IPS DF 6.9 (cell line): ENCODE measurements around the gene TMOD1.
A peak's percentile ranks its signal among the peaks of the same experiment; 100 is the strongest.
"Not testable (repeated sequence)": the region's sequence is repeated elsewhere in the genome, so short reads cannot be mapped to it uniquely, and the experiment has no call there.

ENCODE experiments used
- DNase-seq: peaks from one replicate; pipeline ENCODE4 v3.0.0-alpha.2; 2013; ENCODE audit warnings: low read depth, low spot score
- H3K27ac ChIP-seq: one replicate; pipeline ENCODE4 v1.5.1; 2013; ENCODE audit warnings: low read length, control low read depth
- H3K27me3 ChIP-seq: 2 replicates; pipeline ENCODE4 v1.6.1; 2013; ENCODE audit warnings: mild to moderate bottlenecking, low read length; ENCODE audit not compliant: control insufficient read depth, insufficient read depth
- H3K36me3 ChIP-seq: 2 replicates; pipeline ENCODE4 v1.6.1; 2013; ENCODE audit warnings: low read length; ENCODE audit not compliant: control insufficient read depth, insufficient read depth
- H3K4me1 ChIP-seq: 2 replicates; pipeline ENCODE4 v1.6.1; 2013; ENCODE audit warnings: low read length; ENCODE audit not compliant: control insufficient read depth, insufficient read depth
- H3K4me3 ChIP-seq: 2 replicates; pipeline ENCODE4 v1.5.1; 2013; ENCODE audit warnings: mild to moderate bottlenecking, low read length
- H3K9me3 ChIP-seq: 2 replicates; pipeline ENCODE4 v1.6.1; 2013; ENCODE audit warnings: low read length, inconsistent platforms; ENCODE audit not compliant: control insufficient read depth, insufficient read depth
- WGBS: extraction: QIAGEN DNeasy Blood & Tissue Kit; methylation state at CpG from one replicate; pipeline ENCODE4 v1.1.7; 2013; ENCODE audit warnings: mixed read lengths, missing lambda C conversion rate; ENCODE audit not compliant: insufficient read length, insufficient coverage; 5-methylcytosine and 5-hydroxymethylcytosine counted together

TMOD1 gene

DNA sequence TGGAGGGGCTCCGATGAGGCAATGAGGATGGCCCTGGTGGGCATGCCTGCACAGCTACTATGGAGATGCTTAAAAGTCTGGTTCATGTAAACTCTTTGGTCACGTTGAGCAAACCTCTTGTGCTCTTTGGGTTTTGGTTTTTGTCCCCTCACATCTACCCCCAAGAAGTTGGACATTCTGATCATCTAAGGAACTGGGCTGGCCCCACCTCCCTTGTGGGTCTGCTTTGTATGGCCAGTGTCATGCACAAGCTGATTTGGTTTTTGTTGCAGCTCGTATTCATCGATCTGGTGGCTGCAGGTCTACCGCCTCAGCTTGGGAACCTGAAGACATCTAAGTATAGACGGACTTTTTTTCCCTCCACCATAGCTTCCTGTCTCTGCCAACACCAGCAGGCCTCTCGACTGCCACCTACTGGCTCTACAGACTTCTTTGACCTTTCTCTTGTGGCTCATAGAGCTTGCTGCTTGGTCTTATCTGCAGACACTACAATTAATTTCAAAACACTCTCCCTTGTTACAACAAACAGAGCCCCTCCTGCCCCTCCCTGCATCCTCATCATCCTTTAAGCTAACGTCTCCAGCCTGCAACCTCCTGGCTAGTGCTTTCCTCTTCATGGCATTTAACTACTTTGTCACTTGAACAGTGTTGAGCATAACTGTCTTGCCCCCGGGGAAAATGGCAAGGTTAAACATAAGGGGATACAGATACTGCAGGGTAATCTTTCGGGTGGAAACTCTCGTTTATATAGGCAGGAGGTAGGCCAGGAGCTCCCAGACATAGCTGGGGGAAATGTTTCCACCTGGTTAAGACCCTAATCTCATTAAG lies 97.2 kb downstream of the TMOD1 start:
- no peaks in the 10 kb centered on the region for H3K27me3 ChIP-seq
- WGBS, result no CpG with 5 or more reads among the region's 11 CpGs
- no peak overlapping the region for H3K27ac ChIP-seq
- no peaks in the 10 kb centered on the region for H3K9me3 ChIP-seq
- peak; percentile 48 for DNase-seq
- H3K4me1 ChIP-seq, result peaks cover 2% of the 10 kb centered on the region; the same call in 1 of the 2 replicates
- no peak overlapping the region for H3K4me3 ChIP-seq
- peaks cover 21% of the 10 kb centered on the region for H3K36me3 ChIP-seq

DNA sequence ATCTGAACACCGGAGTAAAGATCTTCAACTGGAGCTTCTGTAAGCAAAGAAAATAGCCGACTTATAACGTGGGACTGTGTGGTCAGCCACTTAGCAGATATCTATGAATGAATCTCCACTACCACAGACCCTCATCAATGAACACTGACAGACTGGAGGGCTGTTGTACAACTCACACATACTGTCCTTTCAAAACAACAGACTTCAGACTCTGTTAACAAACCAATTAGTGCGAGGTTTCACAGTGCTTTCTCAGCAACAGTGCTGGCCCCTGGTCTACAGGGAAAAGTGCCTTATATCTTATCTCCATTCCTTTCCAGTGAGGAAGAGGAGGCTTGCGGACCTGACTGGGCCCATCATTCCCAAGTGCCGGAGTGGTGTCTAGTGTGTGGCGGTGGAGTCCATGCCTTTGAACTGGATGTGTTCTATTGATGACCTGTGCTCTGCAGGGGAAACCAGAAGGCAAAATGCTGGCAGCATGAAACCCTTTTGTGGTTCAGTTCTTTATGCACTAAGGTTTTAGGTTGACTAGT lies 97.9 kb downstream of the TMOD1 start:
- H3K27ac ChIP-seq, result no peak overlapping the region
- peaks cover 23% of the 10 kb centered on the region for H3K36me3 ChIP-seq
- H3K4me1 ChIP-seq, result peaks cover 2% of the 10 kb centered on the region; the same call in 1 of the 2 replicates
- no peak overlapping the region for H3K4me3 ChIP-seq
- DNase-seq, result no peak
- no peaks in the 10 kb centered on the region for H3K9me3 ChIP-seq
- no peaks in the 10 kb centered on the region for H3K27me3 ChIP-seq
- no CpG with 5 or more reads among the region's 7 CpGs for WGBS

DNA sequence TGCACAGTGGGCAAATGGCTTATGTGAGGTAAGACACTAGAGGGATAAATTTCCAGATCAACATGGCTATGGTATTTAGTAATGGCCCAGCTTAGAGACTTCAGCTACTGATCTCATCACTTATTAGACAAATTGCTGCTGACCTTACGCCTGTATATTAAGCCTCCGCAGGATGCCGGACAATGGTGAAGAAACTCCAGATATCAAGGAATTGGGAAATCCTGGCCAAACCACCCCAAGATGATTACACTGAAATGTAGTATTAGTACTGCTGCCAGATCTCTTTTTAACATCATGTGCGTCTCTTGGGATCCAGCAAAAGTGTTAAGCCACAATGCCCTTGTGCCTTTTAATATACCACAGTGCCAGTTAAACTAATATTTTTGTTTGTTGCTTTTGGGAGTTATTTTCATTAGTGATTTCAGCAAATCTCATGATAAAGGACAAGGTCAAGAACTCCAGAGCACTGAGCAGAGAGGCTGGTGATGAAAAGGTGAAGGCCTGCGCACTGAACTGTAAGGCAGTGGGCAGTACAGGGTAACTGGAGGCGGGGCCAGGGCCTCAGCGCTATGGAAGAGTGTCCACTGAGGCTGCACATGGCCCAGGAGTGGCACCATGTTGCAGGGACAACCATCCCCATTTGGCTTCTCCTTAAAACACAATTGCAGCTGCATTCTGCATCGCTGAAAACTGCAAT lies 99.2 kb downstream of the TMOD1 start:
- no CpG with 5 or more reads among the region's 8 CpGs for WGBS
- Histone ChIP-seq H3K4me3 (no peak overlapping the region), H3K9me3 (no peaks in the 10 kb centered on the region), H3K27ac (no peak overlapping the region), H3K36me3 (peaks cover 32% of the 10 kb centered on the region), H3K4me1 (peaks cover 2% of the 10 kb centered on the region; the same call in 1 of the 2 replicates), H3K27me3 (no peaks in the 10 kb centered on the region)
- DNase-seq, result no peak

DNA sequence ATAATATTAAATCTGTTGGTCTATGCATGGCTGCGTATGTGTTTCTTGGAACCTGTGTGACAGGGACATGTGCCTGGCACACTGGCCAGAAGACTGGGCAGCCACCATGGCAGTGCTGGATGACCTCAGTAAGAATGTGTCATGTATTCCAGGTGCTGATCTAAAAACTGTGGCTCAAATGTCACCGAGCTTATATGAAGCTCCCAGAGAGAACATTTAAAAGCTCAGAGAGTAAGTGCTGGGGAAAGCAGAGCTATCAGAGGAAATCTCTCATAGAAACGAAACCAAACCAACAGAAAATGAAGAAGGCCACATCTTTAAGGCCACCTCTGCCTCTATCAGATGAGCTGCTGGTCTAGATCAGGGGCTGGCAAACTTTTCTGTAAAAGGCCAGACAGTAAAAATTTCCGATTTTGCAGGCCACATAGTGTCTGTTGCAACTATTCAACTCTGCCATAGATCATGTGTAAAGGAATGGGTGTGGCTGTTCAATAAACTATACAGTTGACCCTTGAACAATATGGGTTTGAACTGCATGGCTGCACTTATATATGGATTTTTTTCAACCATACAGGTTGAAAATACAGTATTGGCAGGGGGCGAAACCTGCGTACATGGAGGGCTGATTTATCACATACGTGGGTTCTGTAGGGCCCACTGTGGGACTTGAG lies 99.9 kb downstream of the TMOD1 start:
- no peak overlapping the region for H3K27ac ChIP-seq

DNA sequence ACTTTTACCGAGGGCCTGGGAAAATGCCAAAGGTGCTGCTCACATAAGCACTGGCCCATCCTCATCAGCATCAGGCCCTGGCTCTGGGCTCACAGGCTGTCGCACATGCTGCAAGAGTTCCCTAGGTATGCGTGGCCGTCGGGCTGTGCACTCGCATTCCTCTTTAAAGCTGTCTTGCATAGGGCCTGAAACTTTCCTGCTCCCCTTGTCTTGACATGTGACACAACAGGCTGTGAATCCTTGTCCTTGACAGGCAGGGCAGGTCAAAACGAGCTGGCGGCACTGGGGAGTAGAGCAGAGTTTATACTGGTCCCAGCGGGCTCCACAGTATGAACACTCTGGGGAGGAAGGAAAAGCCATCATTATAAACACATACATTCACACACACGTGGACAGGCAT lies 101.0 kb downstream of the TMOD1 start:
- Histone ChIP-seq H3K9me3 (no peaks in the 10 kb centered on the region), H3K4me3 (no peak overlapping the region), H3K27ac (no peak overlapping the region), H3K36me3 (peaks cover 32% of the 10 kb centered on the region), H3K27me3 (no peaks in the 10 kb centered on the region), H3K4me1 (peaks cover 2% of the 10 kb centered on the region; the same call in 1 of the 2 replicates)
- WGBS, result no CpG with 5 or more reads among the region's 10 CpGs
- DNase-seq, result no peak

More for the DNA sequence above, 99.9 kb downstream of the TMOD1 start:
- WGBS, result no CpG with 5 or more reads among the region's 7 CpGs
- peaks cover 32% of the 10 kb centered on the region for H3K36me3 ChIP-seq
- H3K9me3 ChIP-seq, result no peaks in the 10 kb centered on the region
- no peak for DNase-seq
- H3K4me1 ChIP-seq, result peaks cover 2% of the 10 kb centered on the region; the same call in 1 of the 2 replicates
- H3K27me3 ChIP-seq, result no peaks in the 10 kb centered on the region
- H3K4me3 ChIP-seq, result no peak overlapping the region

DNA sequence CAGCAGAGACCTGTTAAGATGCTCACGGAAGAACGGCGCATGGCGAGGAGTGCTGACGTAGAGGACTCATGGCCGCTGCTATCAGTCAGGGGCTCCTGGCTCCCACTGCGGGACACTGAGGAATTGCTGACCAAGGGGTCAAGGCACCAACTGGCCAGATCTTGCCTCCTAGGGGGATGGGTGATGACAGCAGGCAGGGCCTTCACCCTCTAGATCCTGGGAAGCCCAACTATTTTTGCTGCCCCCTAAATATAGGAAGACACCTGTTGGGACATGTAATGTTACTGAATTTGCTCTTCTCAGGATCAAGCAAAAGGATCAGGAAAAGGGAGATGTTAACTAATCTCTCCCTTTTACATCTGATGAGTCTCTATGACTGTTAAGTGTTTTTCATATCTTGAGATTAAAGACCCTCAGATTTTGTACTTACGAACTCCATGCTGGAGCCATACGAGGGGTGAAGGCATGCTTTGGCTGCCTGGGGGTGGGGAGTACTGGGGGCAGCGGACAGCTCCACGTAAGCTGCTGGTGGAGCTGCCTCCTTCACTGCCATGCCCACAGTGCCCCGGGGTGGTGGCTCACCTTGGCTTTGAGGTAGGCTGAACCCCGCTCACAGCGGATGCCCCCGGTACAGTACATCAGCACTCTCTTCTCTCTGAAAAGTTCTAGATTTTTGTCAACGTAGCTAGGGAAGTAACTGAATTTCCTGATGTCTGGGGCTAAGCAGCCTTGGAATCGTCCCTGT lies 103.6 kb downstream of the TMOD1 start:
- WGBS, result no CpG with 5 or more reads among the region's 17 CpGs
- H3K4me1 ChIP-seq, result no peaks in the 10 kb centered on the region
- H3K9me3 ChIP-seq, result no peaks in the 10 kb centered on the region
- DNase-seq, result no peak
- H3K27ac ChIP-seq, result no peak overlapping the region
- H3K4me3 ChIP-seq, result no peak overlapping the region
- no peaks in the 10 kb centered on the region for H3K27me3 ChIP-seq
- H3K36me3 ChIP-seq, result peaks cover 30% of the 10 kb centered on the region

DNA sequence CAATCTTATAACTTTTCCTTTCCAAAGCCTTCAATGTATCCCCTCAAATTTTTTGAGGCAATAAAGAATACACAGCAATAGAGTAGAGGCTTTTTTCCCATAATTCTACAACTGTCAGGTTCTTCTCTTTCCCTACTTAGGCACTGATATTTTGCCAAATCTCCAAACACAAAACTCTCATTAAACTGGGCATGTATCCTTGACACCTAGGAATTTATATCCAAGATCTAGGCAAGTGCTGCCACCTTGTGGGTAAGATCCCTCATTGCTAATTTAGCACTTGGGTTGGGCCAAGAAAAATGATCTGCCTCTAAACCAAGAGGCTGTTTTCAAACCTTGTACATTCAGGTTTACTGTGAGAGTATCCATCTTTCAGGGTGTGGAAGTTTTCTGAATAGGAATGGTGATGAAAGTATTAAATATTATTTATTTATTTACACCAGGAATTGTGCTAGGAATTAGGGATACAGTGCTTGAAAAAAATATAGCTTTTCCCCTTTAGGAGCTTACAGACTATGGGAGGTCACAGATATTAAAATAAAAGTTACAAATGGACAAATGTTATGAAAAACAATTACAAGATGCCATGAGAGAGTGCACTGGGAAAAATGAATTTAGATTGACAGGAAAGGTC lies 114.1 kb downstream of the TMOD1 start:
- Histone ChIP-seq H3K9me3 (no peaks in the 10 kb centered on the region), H3K27ac (no peak overlapping the region), H3K4me1 (no peaks in the 10 kb centered on the region), H3K36me3 (peaks cover 2% of the 10 kb centered on the region; the same call in 1 of the 2 replicates), H3K4me3 (no peak overlapping the region), H3K27me3 (no peaks in the 10 kb centered on the region)
- no peak for DNase-seq

DNA sequence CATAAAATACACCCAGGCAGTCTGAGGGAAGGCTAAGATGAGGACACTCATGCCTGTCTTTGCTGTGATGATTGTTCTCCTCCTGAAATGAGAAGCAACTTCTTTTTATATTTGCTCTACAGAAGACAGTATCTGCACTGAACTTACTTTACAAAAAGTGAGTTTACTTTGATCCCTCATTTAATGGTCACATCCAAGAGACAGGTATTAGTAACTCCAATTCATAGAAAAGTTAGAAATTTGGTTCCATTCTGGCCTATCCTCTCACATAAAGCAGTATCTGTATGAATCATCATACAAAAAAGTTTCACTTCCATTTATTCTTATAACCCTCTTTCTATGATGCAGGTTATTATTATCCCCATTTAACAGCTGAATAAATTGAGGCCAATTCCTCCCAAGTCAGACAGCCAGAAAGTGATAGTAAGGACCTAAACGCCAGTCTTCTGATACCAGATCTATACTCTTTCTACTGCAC lies 116.5 kb downstream of the TMOD1 start:
- Histone ChIP-seq H3K9me3 (no peaks in the 10 kb centered on the region; the same call in 1 of the 2 replicates), H3K27me3 (no peaks in the 10 kb centered on the region), H3K27ac (no peak overlapping the region), H3K4me1 (no peaks in the 10 kb centered on the region), H3K36me3 (peaks cover 6% of the 10 kb centered on the region; the same call in 1 of the 2 replicates), H3K4me3 (no peak overlapping the region)
- DNase-seq, result no peak
- no CpG with 5 or more reads among the region's 1 CpG for WGBS

DNA sequence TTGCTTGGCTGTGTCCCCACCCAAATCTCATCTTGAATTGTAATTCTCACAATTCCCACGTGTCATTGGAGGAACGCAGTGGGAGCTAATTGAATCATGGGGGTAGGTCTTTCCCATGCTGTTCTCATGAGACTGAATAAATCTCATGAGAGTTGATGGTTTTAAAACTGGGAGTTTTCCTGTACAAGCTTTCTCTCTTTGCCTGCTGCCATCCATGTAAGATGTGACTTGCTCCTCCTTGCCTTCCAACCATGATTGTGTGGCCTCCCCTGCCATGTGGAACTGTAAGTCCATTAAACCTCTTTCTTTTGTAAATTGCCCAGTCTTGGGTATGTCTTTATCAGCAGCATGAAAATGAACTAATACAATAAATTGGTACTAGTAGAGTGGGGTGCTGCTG lies 118.6 kb downstream of the TMOD1 start:
- not testable (repeated sequence) for H3K9me3 ChIP-seq, H3K4me3 ChIP-seq, H3K27me3 ChIP-seq, H3K27ac ChIP-seq, DNase-seq, H3K4me1 ChIP-seq
- no CpG with 5 or more reads among the region's 2 CpGs for WGBS
- peaks cover 10% of the 10 kb centered on the region; the same call in 1 of the 2 replicates for H3K36me3 ChIP-seq
